WTC11 (cell line): ENCODE results near the gene CHFR. TPM values are rescaled to one million over a fixed set of nuclear protein-coding genes. Genes with fewer than 3 reads are reported as not detected.

Experiments
- ATAC-seq: fragments of 200-7000 bp; cut with Tn5 transposase; 2 replicates; pipeline ENCODE4 v1.10.0; 2021; ENCODE audit warnings: mild to moderate bottlenecking, moderate library complexity
- CTCF ChIA-PET: fragments of 300-600 bp; sonication (Branson Sonifier 250); formaldehyde crosslinking; loops from one replicate; lab custom pipeline; 2021; ENCODE audit warnings: antibody characterized with exemption; lab: Charles Lee
- POLR2A ChIA-PET: fragments of 350-600 bp; sonication (Branson Sonifier 250); formaldehyde crosslinking; loops from one replicate; lab custom pipeline; 2021; ENCODE audit warnings: antibody characterized with exemption; lab: Charles Lee
- DNase-seq: peaks from one replicate; pipeline ENCODE4 v3.0.0; 2021; ENCODE audit warnings: low spot score
- H3K27ac Mint-ChIP-seq: 2 replicates; pipeline ENCODE4 v1.8.0; 2021; ENCODE audit warnings: mixed read lengths
- H3K27me3 Mint-ChIP-seq: 2 replicates; pipeline ENCODE4 v1.8.0; 2021; ENCODE audit warnings: low read depth, mild to moderate bottlenecking, moderate library complexity, mixed read lengths
- H3K36me3 Mint-ChIP-seq: 2 replicates; pipeline ENCODE4 v1.8.0; 2021; ENCODE audit warnings: mixed read lengths
- H3K4me1 Mint-ChIP-seq: 2 replicates; pipeline ENCODE4 v1.8.0; 2022; ENCODE audit warnings: mixed read lengths
- H3K4me3 Mint-ChIP-seq: 2 replicates; pipeline ENCODE4 v1.8.0; 2021; ENCODE audit warnings: mild to moderate bottlenecking, moderate library complexity, mixed read lengths
- H3K9me3 Mint-ChIP-seq: 2 replicates; pipeline ENCODE4 v1.8.0; 2021; ENCODE audit warnings: mixed read lengths
- ATF2 ChIP-seq: sonication (generic); formaldehyde crosslinking; IDR thresholded peaks from 2 replicates; pipeline ENCODE4 v1.8.1; 2022; ENCODE audit warnings: low read depth, missing genetic modification reagents, borderline replicate concordance
- ATF6 ChIP-seq: sonication (generic); formaldehyde crosslinking; IDR thresholded peaks from 2 replicates; pipeline ENCODE4 v1.8.1; 2023; ENCODE audit warnings: mild to moderate bottlenecking, missing genetic modification reagents
- CDX4 ChIP-seq: fragments of 250-450 bp; sonication (Bioruptor Pico); IDR thresholded peaks from 2 replicates; pipeline ENCODE4 v1.9.0; 2021; ENCODE audit warnings: moderate library complexity, mild to moderate bottlenecking, inconsistent platforms, borderline replicate concordance
- CREM ChIP-seq: sonication (generic); formaldehyde crosslinking; IDR thresholded peaks from 2 replicates; pipeline ENCODE4 v1.8.1; 2022; ENCODE audit warnings: mild to moderate bottlenecking, missing genetic modification reagents, moderate library complexity
- ETV6 ChIP-seq: sonication (generic); formaldehyde crosslinking; IDR thresholded peaks from 2 replicates; pipeline ENCODE4 v1.8.1; 2022; ENCODE audit warnings: mild to moderate bottlenecking, missing genetic modification reagents
- GTF2I ChIP-seq: fragments of 250-450 bp; sonication (Bioruptor Pico); conservative IDR thresholded peaks from 2 replicates; pipeline ENCODE4 v1.4.0; 2021; ENCODE audit warnings: mild to moderate bottlenecking
- HMGXB4 ChIP-seq: sonication (generic); formaldehyde crosslinking; IDR thresholded peaks from 2 replicates; pipeline ENCODE4 v1.8.1; 2023; ENCODE audit warnings: mild to moderate bottlenecking, moderate library complexity, missing genetic modification reagents
- MLX ChIP-seq: sonication (generic); formaldehyde crosslinking; IDR thresholded peaks from 2 replicates; pipeline ENCODE4 v1.8.1; 2023; ENCODE audit warnings: mild to moderate bottlenecking, missing genetic modification reagents, moderate library complexity
- SMAD3 ChIP-seq: sonication (generic); formaldehyde crosslinking; IDR thresholded peaks from 2 replicates; pipeline ENCODE4 v1.8.0; 2022; ENCODE audit warnings: missing genetic modification reagents, mild to moderate bottlenecking, borderline replicate concordance
- STAT6 ChIP-seq: sonication (generic); formaldehyde crosslinking; conservative IDR thresholded peaks from 2 replicates; pipeline ENCODE4 v1.8.1; 2023; ENCODE audit warnings: mild to moderate bottlenecking, low read depth, missing genetic modification reagents, moderate library complexity
- TEAD4 ChIP-seq: sonication (generic); formaldehyde crosslinking; IDR thresholded peaks from 2 replicates; pipeline ENCODE4 v1.8.0; 2022; ENCODE audit warnings: mild to moderate bottlenecking, missing genetic modification reagents
- USF1 ChIP-seq: sonication (generic); formaldehyde crosslinking; IDR thresholded peaks from 2 replicates; pipeline ENCODE4 v1.8.0; 2022; ENCODE audit warnings: mild to moderate bottlenecking, missing genetic modification reagents
- ZBTB21 ChIP-seq: sonication (generic); formaldehyde crosslinking; IDR thresholded peaks from 2 replicates; pipeline ENCODE4 v1.8.1; 2023; ENCODE audit warnings: mild to moderate bottlenecking, missing genetic modification reagents, borderline replicate concordance
- ZBTB43 ChIP-seq: sonication (generic); formaldehyde crosslinking; IDR thresholded peaks from 2 replicates; pipeline ENCODE4 v1.8.1; 2023; ENCODE audit warnings: mild to moderate bottlenecking, missing genetic modification reagents
- ZNF219 ChIP-seq: sonication (generic); formaldehyde crosslinking; IDR thresholded peaks from 2 replicates; pipeline ENCODE4 v1.8.0; 2023; ENCODE audit warnings: missing genetic modification reagents, mild to moderate bottlenecking, borderline replicate concordance
- ZNF232 ChIP-seq: sonication (generic); formaldehyde crosslinking; IDR thresholded peaks from 2 replicates; pipeline ENCODE4 v1.8.0; 2022; ENCODE audit warnings: mild to moderate bottlenecking, missing genetic modification reagents
- ZSCAN18 ChIP-seq: fragments of 250-450 bp; sonication (Bioruptor Pico); IDR thresholded peaks from 2 replicates; pipeline ENCODE4 v2.1.2; 2022; ENCODE audit warnings: mild to moderate bottlenecking, moderate library complexity
- total RNA-seq: library from RNA; stranded (reverse); gene quantifications from 3 replicates; pipeline ENCODE4 v1.2.3, GENCODE V29; 2021

CHFR gene
- total RNA-seq, 1 experiment from 2014 or later, result 58.7 TPM

GRCh38 chr12:132899033-132899432, 11.6 kb upstream of the CHFR start:
- peaks cover 11% of the 10 kb centered on the region for H3K4me1 Mint-ChIP-seq
- DNase-seq (no peak), ATAC-seq (no peak)
- H3K27me3 Mint-ChIP-seq, result no peaks in the 10 kb centered on the region
- peaks cover 2% of the 10 kb centered on the region; the same call in 1 of the 2 replicates for H3K9me3 Mint-ChIP-seq
- H3K36me3 Mint-ChIP-seq, result no peaks in the 10 kb centered on the region
- TF ChIP-seq ZSCAN18 (CRISPR knock-in tag), result no peak
- no peak for TF ChIP-seq SMAD3 (CRISPR knock-in tag)
- no peak for TF ChIP-seq ATF2 (CRISPR knock-in tag)
- TF ChIP-seq ATF6 (CRISPR knock-in tag), result no peak
- TF ChIP-seq HMGXB4 (CRISPR knock-in tag), result no peak
- TF ChIP-seq USF1 (CRISPR knock-in tag), result no peak
- TF ChIP-seq MLX, result no peak
- TF ChIP-seq ETV6 (CRISPR knock-in tag), result no peak
- no peak for TF ChIP-seq STAT6 (CRISPR knock-in tag)
- no peak for TF ChIP-seq ZNF232
- TF ChIP-seq, all 79 proteins: peak for 0
- ChIA-PET CTCF (interaction anchor here (0.5 kb wide), 1 partner anchor 20 kb away, joined by 5 read pairs; no protein-coding TSS in a partner anchor), POLR2A (no interaction called here)
- H3K4me3 Mint-ChIP-seq, result no peak overlapping the region
- H3K27ac Mint-ChIP-seq, result peak overlapping the region; percentile 7; the same call in 1 of the 2 replicates

GRCh38 chr12:132888852-132889251, 1.4 kb upstream of the CHFR start:
- Mint-ChIP-seq H3K27me3 (peaks cover 9% of the 10 kb centered on the region), H3K9me3 (peaks cover 19% of the 10 kb centered on the region), H3K4me1 (peaks cover 36% of the 10 kb centered on the region), H3K4me3 (peak overlapping the region; percentile 97), H3K36me3 (peaks cover 20% of the 10 kb centered on the region), H3K27ac (peak overlapping the region; percentile 97)
- CTCF ChIA-PET, result interaction anchor here (1.1 to 1.4 kb wide), 2 partner anchors 16 to 17 kb away, joined by 5 to 12 read pairs; no protein-coding TSS in a partner anchor
- POLR2A ChIA-PET, result interaction anchor here (0.6 to 1.0 kb wide), 2 partner anchors 9 to 16 kb away, joined by 3 to 5 read pairs; no protein-coding TSS in a partner anchor
- DNase-seq (peak; percentile 71), ATAC-seq (peak; percentile 70)
- 0 out of 2 replicates have a peak, but pooled peaks have one; percentile 24 for TF ChIP-seq ZBTB21
- TF ChIP-seq GTF2I (CRISPR knock-in tag), result no peak
- TF ChIP-seq ZNF219 (CRISPR knock-in tag), result no peak
- no peak for TF ChIP-seq CREM (CRISPR knock-in tag)
- no peak for TF ChIP-seq ATF6 (CRISPR knock-in tag)
- peak; percentile 71; the same call in 1 of the 2 replicates for TF ChIP-seq ETV6 (CRISPR knock-in tag)
- TF ChIP-seq TEAD4, result peak; percentile 71; the same call in 1 of the 2 replicates
- no peak for TF ChIP-seq ZBTB43
- no peak for TF ChIP-seq CDX4 (CRISPR knock-in tag)
